Measurements from ENCODE around the gene AIFM3.

The AIFM3 gene

DNA sequence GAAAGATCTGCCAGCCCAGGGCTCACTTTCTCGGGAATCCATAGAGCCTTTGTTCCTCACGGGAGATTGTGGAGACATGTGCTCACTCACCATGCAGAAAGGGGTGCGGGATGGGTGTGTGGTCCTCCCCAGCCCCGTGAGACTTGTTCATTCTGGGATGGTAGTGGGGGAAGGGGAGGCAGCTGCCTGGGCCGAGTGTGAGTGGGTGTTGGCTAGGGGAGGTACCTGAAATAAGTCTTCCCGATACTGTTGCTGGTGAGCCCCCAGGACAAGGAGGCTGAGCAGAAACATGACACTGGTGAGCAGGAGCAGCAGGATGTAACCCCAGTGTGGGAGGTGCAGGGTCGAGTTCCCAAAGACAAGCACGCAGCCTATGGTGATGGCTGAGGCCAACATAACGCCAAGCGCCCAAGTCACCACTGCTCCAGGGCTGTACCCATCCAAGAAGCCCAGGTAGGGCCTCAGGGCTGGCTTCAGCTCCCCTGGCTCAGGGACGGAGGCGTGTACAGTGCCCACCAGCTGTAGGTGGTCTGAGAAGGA is 62.5 kb downstream of the AIFM3 start:
- DNase-seq = no peak

- DNase-seq = no peak
Measured at GRCh38 chr22:21030032-21030431, 63.0 kb downstream of the AIFM3 start.
